Erythroblast (primary cell): ENCODE measurements around the gene PLAC8L1.
"Not testable (repeated sequence)": the region's sequence is repeated elsewhere in the genome, so short reads cannot be mapped to it uniquely, and the experiment has no call there.

Experiments
- DNase-seq, 2 experiments: peaks; one replicate each; lab custom pipeline; 2025; lab: John Stamatoyannopoulos, UW
- GATA1 ChIP-seq: IDR thresholded peaks from 2 replicates; pipeline ENCODE4 v1.6.1; 2011; ENCODE audit warnings: low read depth, mild to moderate bottlenecking, control low read depth, low read length, moderate library complexity
- POLR2A ChIP-seq: IDR thresholded peaks from 2 replicates; pipeline ENCODE4 v1.6.1; 2011; ENCODE audit warnings: mild to moderate bottlenecking, low read length

PLAC8L1 gene

GRCh38 chr5:146105477-146105876 lies at the start of gene PLAC8L1:
PLAC8L1 (minus strand) TSS chr5:146105577; CDS start chr5:146104311, 1,266 bp downstream.
- DNase-seq, result no peak
- TF ChIP-seq POLR2A (no peak), GATA1 (no peak)

GRCh38 chr5:146151970-146152369 lies 46.6 kb upstream of the PLAC8L1 start:
- DNase-seq, result no peak
- TF ChIP-seq GATA1 (no peak), POLR2A (no peak)

GRCh38 chr5:146137967-146138403 lies 32.6 kb upstream of the PLAC8L1 start:
- no peak for TF ChIP-seq GATA1
- TF ChIP-seq POLR2A, result no peak
- DNase-seq, result no peak

GRCh38 chr5:146130440-146131045 lies 25.2 kb upstream of the PLAC8L1 start:
- TF ChIP-seq GATA1 (no peak), POLR2A (no peak)
- peak; percentile 49 to 64 for DNase-seq

- no peak for DNase-seq
- TF ChIP-seq POLR2A (no peak), GATA1 (no peak)
Measured at GRCh38 chr5:146126068-146126467, 20.7 kb upstream of the PLAC8L1 start.

- no peak for DNase-seq
- no peak for TF ChIP-seq GATA1
- TF ChIP-seq POLR2A, result no peak
Measured at GRCh38 chr5:146124580-146124979, 19.2 kb upstream of the PLAC8L1 start.

GRCh38 chr5:146121451-146121850 lies 16.1 kb upstream of the PLAC8L1 start:
- DNase-seq, result not testable (repeated sequence)

GRCh38 chr5:146118322-146118721 lies 12.9 kb upstream of the PLAC8L1 start:
- TF ChIP-seq GATA1 (no peak), POLR2A (no peak)
- DNase-seq, result no peak

GRCh38 chr5:146117216-146117615 lies 11.8 kb upstream of the PLAC8L1 start:
- not testable (repeated sequence) for DNase-seq

- no peak for DNase-seq
- TF ChIP-seq GATA1, result no peak
- TF ChIP-seq POLR2A, result no peak
Measured at GRCh38 chr5:146116361-146116760, 11.0 kb upstream of the PLAC8L1 start.

- TF ChIP-seq POLR2A (no peak), GATA1 (no peak)
- peak; percentile 52 to 58 for DNase-seq
Measured at GRCh38 chr5:146112476-146112875, 7.1 kb upstream of the PLAC8L1 start.

- DNase-seq, result peak; percentile 93 to 94
- TF ChIP-seq GATA1 (no peak), POLR2A (no peak)
Measured at GRCh38 chr5:146111409-146111808, 6.0 kb upstream of the PLAC8L1 start.

GRCh38 chr5:146109379-146109778 lies 4.0 kb upstream of the PLAC8L1 start:
- DNase-seq, result peak in 1 of 2 experiments; percentile 21
- no peak for TF ChIP-seq GATA1
- TF ChIP-seq POLR2A, result no peak

- DNase-seq, result not testable (repeated sequence)
Measured at GRCh38 chr5:146108870-146109269, 3.5 kb upstream of the PLAC8L1 start.

- DNase-seq, result no peak
Measured at GRCh38 chr5:146107901-146108300, 2.5 kb upstream of the PLAC8L1 start.

GRCh38 chr5:146103594-146103993 lies 1.8 kb downstream of the PLAC8L1 start:
- DNase-seq, result no peak
- no peak for TF ChIP-seq POLR2A
- TF ChIP-seq GATA1, result no peak

More at GRCh38 chr5:146107901-146108300, 2.5 kb upstream of the PLAC8L1 start:
- no peak for TF ChIP-seq POLR2A
- no peak for TF ChIP-seq GATA1
